Kidney glomerular epithelial cell (primary cell): ENCODE measurements around the gene PARP9.
"Not testable (repeated sequence)": the region's sequence is repeated elsewhere in the genome, so short reads cannot be mapped to it uniquely, and the experiment has no call there.

ENCODE experiments used
- DNase-seq: peaks from one replicate; lab custom pipeline; 2025; lab: John Stamatoyannopoulos, UW

Gene PARP9

GRCh38 chr3:122576174-122576940 lies 12.3 kb upstream of the PARP9 start:
- DNase-seq: no peak

- DNase-seq: peak; percentile 17
Observed at GRCh38 chr3:122572940-122573412, 8.9 kb upstream of the PARP9 start.

- DNase-seq: no peak
Observed at GRCh38 chr3:122568755-122569154, 4.7 kb upstream of the PARP9 start.

GRCh38 chr3:122568131-122568530 lies 4.0 kb upstream of the PARP9 start:
- not testable (repeated sequence) for DNase-seq

GRCh38 chr3:122563717-122564025 lies 429 bp downstream of the PARP9 start:
- no peak for DNase-seq

- no peak for DNase-seq
Observed at GRCh38 chr3:122562923-122563716, 980 bp downstream of the PARP9 start.

- DNase-seq: peak; percentile 70
Observed at GRCh38 chr3:122560680-122561079, 3.4 kb downstream of the PARP9 start.

GRCh38 chr3:122559906-122560305 lies 4.2 kb downstream of the PARP9 start:
- no peak for DNase-seq

- no peak for DNase-seq
Observed at GRCh38 chr3:122558605-122559004, 5.5 kb downstream of the PARP9 start.

- no peak for DNase-seq
Observed at GRCh38 chr3:122557356-122557755, 6.7 kb downstream of the PARP9 start.

- DNase-seq: peak; percentile 45
Observed at GRCh38 chr3:122555275-122556071, 8.6 kb downstream of the PARP9 start.

- no peak for DNase-seq
Observed at GRCh38 chr3:122553171-122553570, 10.9 kb downstream of the PARP9 start.

- DNase-seq: no peak
Observed at GRCh38 chr3:122548619-122549018, 15.5 kb downstream of the PARP9 start.

GRCh38 chr3:122548076-122548475 lies 16.0 kb downstream of the PARP9 start:
- DNase-seq: no peak

GRCh38 chr3:122546151-122546550 lies 17.9 kb downstream of the PARP9 start:
- no peak for DNase-seq

- DNase-seq: no peak
Observed at GRCh38 chr3:122538956-122539490, 25.1 kb downstream of the PARP9 start.

GRCh38 chr3:122536632-122537001 lies 27.5 kb downstream of the PARP9 start:
- DNase-seq: no peak

GRCh38 chr3:122535964-122536631 lies 28.0 kb downstream of the PARP9 start:
- no peak for DNase-seq

- DNase-seq: peak; percentile 75
Observed at GRCh38 chr3:122533931-122534334, 30.2 kb downstream of the PARP9 start.

GRCh38 chr3:122533480-122533879 lies 30.6 kb downstream of the PARP9 start:
- no peak for DNase-seq

- DNase-seq: no peak
Observed at GRCh38 chr3:122530164-122530563, 33.9 kb downstream of the PARP9 start.

- DNase-seq: no peak
Observed at GRCh38 chr3:122523317-122523716, 40.8 kb downstream of the PARP9 start.
